ENCODE measurements around the gene COL26A1. TPM values are rescaled to one million over a fixed set of nuclear protein-coding genes. Genes with fewer than 3 reads are reported as not detected.

Gene COL26A1
- total RNA-seq, 1 experiment from 2014 or later = 0.20 TPM

DNA sequence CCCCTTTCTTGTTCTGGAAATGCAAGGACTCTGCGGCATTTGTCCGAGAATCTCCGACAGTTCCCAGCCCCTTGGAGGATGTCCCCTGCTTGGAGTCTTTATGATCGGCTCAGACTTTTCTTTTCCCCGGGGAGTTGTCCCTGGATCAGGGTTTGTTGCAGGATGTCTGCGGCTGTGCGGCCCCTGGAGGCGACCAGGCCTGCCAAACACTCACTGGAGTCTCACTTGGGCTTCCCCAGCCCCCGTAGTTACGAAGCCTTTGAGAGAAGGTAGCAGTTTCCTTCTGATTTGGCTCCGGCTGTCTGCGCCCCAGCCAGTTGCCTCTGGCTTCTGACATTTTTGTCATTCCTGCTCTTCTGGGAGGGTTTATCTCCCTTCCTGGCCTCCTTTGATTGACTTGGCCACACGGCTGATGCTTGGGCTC, 16.1 kb downstream of the COL26A1 start:
- H3K4me2 ChIP-seq = no peak overlapping the region
- H3K9me3 ChIP-seq (ENCODE audit: insufficient read depth, low read depth) = no peaks in the 10 kb centered on the region
- H3K27me3 ChIP-seq (ENCODE audit: insufficient read depth, low read depth) = peaks cover 12% of the 10 kb centered on the region
- no peak overlapping the region for H3K27ac ChIP-seq
- no peaks in the 10 kb centered on the region for H4K20me1 ChIP-seq (ENCODE audit: insufficient read depth)
- no peak overlapping the region for H2AFZ ChIP-seq
- no peaks in the 10 kb centered on the region for H3K79me2 ChIP-seq (ENCODE audit: low read depth)
- TF ChIP-seq CTCF (conservative IDR thresholded peaks at IDR 0.05) (no peak), EZH2 (IDR thresholded peaks at IDR 0.05; ENCODE audit: low read depth) (no peak)
- no peak for DNase-seq
- H3K4me3 ChIP-seq = no peak overlapping the region
- H3F3A ChIP-seq (ENCODE audit: insufficient read depth, low read depth) = no peaks in the 10 kb centered on the region
- CTCF ChIA-PET = no interaction called here
- BruUV-seq (replicated peaks) = no TSS peak
- POLR2A ChIA-PET (ENCODE audit: unreplicated experiment) = no interaction called here
- intact Hi-C loops (cut with micrococcal nuclease; ENCODE audit: unreplicated experiment) = no loop called here
- H3K36me3 ChIP-seq (ENCODE audit: low read depth) = no peaks in the 10 kb centered on the region
- H3K4me1 ChIP-seq (replicated peaks; ENCODE audit: insufficient read depth) = no peaks in the 10 kb centered on the region
- no peaks in the 10 kb centered on the region for H3K9me2 ChIP-seq (ENCODE audit: insufficient read depth)

DNA sequence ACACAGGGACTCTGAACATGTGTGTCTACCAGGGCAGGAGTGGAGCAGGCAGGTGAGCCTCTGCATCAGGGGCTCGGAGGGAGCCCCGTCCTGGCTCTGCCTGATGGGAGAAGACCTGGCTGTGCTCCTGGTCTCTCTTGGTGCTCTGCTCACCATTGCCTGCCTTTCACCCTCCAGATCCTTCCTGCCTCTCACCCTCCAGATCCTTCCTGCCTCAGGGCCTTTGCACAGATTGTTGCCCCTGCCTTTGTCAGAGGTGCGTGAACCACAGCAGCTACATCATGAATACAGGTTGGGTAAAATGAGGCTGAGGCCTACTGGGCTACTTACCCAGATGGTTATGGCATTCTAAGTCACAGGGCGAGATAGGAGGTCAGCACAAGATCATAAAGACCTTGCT, 16.6 kb downstream of the COL26A1 start:
- H4K20me1 ChIP-seq (ENCODE audit: insufficient read depth) = no peaks in the 10 kb centered on the region
- H3K4me3 ChIP-seq = no peak overlapping the region
- no peaks in the 10 kb centered on the region for H3K9me3 ChIP-seq (ENCODE audit: insufficient read depth, low read depth)
- POLR2A ChIA-PET (ENCODE audit: unreplicated experiment) = no interaction called here
- intact Hi-C loops (cut with micrococcal nuclease; ENCODE audit: unreplicated experiment) = no loop called here
- CTCF ChIA-PET = no interaction called here
- peaks cover 9% of the 10 kb centered on the region; the same call in 1 of the 2 replicates for H3K27me3 ChIP-seq (ENCODE audit: insufficient read depth, low read depth)
- TF ChIP-seq CTCF (conservative IDR thresholded peaks at IDR 0.05) = no peak
- TF ChIP-seq EZH2 (IDR thresholded peaks at IDR 0.05; ENCODE audit: low read depth) = no peak
- no peaks in the 10 kb centered on the region for H3K79me2 ChIP-seq (ENCODE audit: low read depth)
- H2AFZ ChIP-seq = no peak overlapping the region
- no TSS peak for BruUV-seq (replicated peaks)
- H3K4me1 ChIP-seq (replicated peaks; ENCODE audit: insufficient read depth) = no peaks in the 10 kb centered on the region
- H3K9me2 ChIP-seq (ENCODE audit: insufficient read depth) = no peaks in the 10 kb centered on the region
- no peak overlapping the region for H3K4me2 ChIP-seq
- H3K36me3 ChIP-seq (ENCODE audit: low read depth) = no peaks in the 10 kb centered on the region
- DNase-seq = no peak
- H3F3A ChIP-seq (ENCODE audit: insufficient read depth, low read depth) = no peaks in the 10 kb centered on the region
- H3K27ac ChIP-seq = no peak overlapping the region

GRCh38 chr7:101381549-101382111, 19.0 kb downstream of the COL26A1 start:
- no peak for TF ChIP-seq CTCF (conservative IDR thresholded peaks at IDR 0.05)
- TF ChIP-seq EZH2 (IDR thresholded peaks at IDR 0.05; ENCODE audit: low read depth) = no peak
- CTCF ChIA-PET = no interaction called here
- BruUV-seq (replicated peaks) = no TSS peak
- H3K4me1 ChIP-seq (replicated peaks; ENCODE audit: insufficient read depth) = no peaks in the 10 kb centered on the region
- POLR2A ChIA-PET (ENCODE audit: unreplicated experiment) = no interaction called here
- H2AFZ ChIP-seq = no peak overlapping the region
- intact Hi-C loops (cut with micrococcal nuclease; ENCODE audit: unreplicated experiment) = no loop called here
- H3K79me2 ChIP-seq (ENCODE audit: low read depth) = no peaks in the 10 kb centered on the region
- no peaks in the 10 kb centered on the region for H4K20me1 ChIP-seq (ENCODE audit: insufficient read depth)
- H3K9me3 ChIP-seq (ENCODE audit: insufficient read depth, low read depth) = no peaks in the 10 kb centered on the region
- no peak overlapping the region for H3K4me2 ChIP-seq
- no peaks in the 10 kb centered on the region for H3K36me3 ChIP-seq (ENCODE audit: low read depth)
- no peak for DNase-seq
- peaks cover 9% of the 10 kb centered on the region; the same call in 1 of the 2 replicates for H3K27me3 ChIP-seq (ENCODE audit: insufficient read depth, low read depth)
- no peaks in the 10 kb centered on the region for H3K9me2 ChIP-seq (ENCODE audit: insufficient read depth)
- H3K27ac ChIP-seq = no peak overlapping the region
- H3F3A ChIP-seq (ENCODE audit: insufficient read depth, low read depth) = no peaks in the 10 kb centered on the region; the same call in 1 of the 2 replicates
- H3K4me3 ChIP-seq = no peak overlapping the region

Data from PC-9 (cell line).